Measurements from ENCODE around the gene HDGFL3.
"Not testable (repeated sequence)": the region's sequence is repeated elsewhere in the genome, so short reads cannot be mapped to it uniquely, and the experiment has no call there.

The HDGFL3 gene

DNA sequence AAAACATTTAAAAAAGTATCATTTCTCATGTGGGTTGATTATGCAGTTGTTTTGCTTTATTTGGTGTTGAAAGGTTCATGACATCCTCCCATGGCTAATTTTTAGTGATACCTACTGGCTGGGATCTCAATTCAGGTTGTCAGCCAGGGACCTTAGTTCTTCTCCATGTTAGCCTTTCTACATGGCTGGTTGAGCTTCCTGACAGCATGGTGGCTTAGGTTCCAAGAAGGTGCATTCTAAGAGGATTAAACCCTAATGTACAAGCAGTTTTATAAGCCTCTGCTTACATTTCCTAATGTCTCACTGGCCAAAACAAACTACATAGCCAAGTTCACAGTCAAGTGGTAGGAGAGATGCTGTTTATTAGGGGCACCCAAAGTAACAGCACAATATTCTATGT is 109.5 kb downstream of the HDGFL3 start:
- Histone ChIP-seq H3K4me3 (ENCODE audit: severe bottlenecking) (no peak overlapping the region), H3K4me1 (ENCODE audit: insufficient read depth, poor library complexity, severe bottlenecking) (no peaks in the 10 kb centered on the region), H3K27ac (ENCODE audit: poor library complexity, severe bottlenecking) (no peak overlapping the region), H3K27me3 (ENCODE audit: insufficient read depth, poor library complexity, severe bottlenecking) (no peaks in the 10 kb centered on the region), H3K36me3 (ENCODE audit: low read depth) (no peaks in the 10 kb centered on the region), H3K9me3 (ENCODE audit: severe bottlenecking) (no peaks in the 10 kb centered on the region)
- TF ChIP-seq, protein P1, sequence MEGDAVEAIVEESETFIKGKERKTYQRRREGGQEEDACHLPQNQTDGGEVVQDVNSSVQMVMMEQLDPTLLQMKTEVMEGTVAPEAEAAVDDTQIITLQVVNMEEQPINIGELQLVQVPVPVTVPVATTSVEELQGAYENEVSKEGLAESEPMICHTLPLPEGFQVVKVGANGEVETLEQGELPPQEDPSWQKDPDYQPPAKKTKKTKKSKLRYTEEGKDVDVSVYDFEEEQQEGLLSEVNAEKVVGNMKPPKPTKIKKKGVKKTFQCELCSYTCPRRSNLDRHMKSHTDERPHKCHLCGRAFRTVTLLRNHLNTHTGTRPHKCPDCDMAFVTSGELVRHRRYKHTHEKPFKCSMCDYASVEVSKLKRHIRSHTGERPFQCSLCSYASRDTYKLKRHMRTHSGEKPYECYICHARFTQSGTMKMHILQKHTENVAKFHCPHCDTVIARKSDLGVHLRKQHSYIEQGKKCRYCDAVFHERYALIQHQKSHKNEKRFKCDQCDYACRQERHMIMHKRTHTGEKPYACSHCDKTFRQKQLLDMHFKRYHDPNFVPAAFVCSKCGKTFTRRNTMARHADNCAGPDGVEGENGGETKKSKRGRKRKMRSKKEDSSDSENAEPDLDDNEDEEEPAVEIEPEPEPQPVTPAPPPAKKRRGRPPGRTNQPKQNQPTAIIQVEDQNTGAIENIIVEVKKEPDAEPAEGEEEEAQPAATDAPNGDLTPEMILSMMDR (IDR thresholded peaks at IDR 0.05; ENCODE audit: poor library complexity, severe bottlenecking), result no peak
- no peak for ATAC-seq (ENCODE audit: low read depth)
- DNase-seq (ENCODE audit: low spot score), result no peak

DNA sequence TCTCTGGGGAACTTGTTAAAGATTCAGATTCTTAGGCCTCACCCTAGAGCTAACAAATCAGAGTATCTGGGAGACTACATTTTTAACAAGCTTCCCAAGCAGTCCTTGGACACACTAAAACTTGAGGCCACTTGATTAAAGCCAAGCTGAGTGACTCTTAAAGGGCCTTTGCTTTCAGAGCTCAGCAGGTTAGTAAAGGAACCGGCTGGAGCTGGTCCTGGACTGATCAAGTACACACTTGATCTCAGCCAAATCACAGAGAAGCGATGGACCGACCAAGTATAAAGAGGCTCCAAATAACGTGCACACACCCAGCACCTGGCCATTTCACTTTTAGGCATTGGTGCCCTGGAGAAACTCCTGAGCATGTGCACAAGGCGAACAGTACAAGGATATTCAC is 113.0 kb downstream of the HDGFL3 start:
- no peak overlapping the region for H3K27ac ChIP-seq (ENCODE audit: poor library complexity, severe bottlenecking)
- no peaks in the 10 kb centered on the region for H3K27me3 ChIP-seq (ENCODE audit: insufficient read depth, poor library complexity, severe bottlenecking)
- ATAC-seq (ENCODE audit: low read depth) (no peak), DNase-seq (ENCODE audit: low spot score) (no peak)
- TF ChIP-seq, protein P1 (IDR thresholded peaks at IDR 0.05; ENCODE audit: poor library complexity, severe bottlenecking), result no peak
- no peaks in the 10 kb centered on the region for H3K36me3 ChIP-seq (ENCODE audit: low read depth)
- H3K4me3 ChIP-seq (ENCODE audit: severe bottlenecking), result no peak overlapping the region
- H3K9me3 ChIP-seq (ENCODE audit: severe bottlenecking), result no peaks in the 10 kb centered on the region
- H3K4me1 ChIP-seq (ENCODE audit: insufficient read depth, poor library complexity, severe bottlenecking), result no peaks in the 10 kb centered on the region

DNA sequence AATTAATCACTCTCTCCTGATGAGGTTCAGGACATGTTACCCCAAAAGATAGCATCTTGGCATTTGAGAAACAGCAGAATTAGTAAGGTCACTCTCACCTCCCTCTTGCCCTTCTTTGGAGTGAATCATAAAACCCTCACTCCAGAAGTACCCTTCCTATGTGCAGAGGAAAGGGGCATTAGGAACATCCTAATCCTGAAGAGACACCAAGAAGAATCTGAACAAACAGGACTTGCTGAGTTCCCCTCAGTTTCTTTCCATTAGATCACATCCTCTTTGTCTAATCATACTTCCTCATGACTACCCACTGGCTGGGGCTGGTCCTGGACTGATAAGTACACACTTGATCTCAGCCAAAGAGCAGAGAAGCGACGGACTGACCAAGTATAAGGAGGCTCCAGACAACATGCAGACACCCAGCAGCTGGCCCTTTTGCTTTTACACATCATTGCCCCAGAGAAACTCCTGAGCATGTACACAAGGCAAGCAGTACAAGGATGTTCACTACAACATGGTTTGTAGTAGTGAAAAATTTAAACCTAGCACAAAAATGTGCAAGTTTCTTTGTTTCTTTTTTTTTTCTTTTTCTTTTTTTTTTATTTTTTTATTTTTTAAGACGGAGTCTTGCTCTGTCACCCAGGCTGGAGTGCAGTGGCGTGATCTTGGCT is 115.2 kb downstream of the HDGFL3 start:
- Histone ChIP-seq H3K4me1 (ENCODE audit: insufficient read depth, poor library complexity, severe bottlenecking) (no peaks in the 10 kb centered on the region), H3K9me3 (ENCODE audit: severe bottlenecking) (no peaks in the 10 kb centered on the region), H3K27me3 (ENCODE audit: insufficient read depth, poor library complexity, severe bottlenecking) (no peaks in the 10 kb centered on the region), H3K4me3 (ENCODE audit: severe bottlenecking) (no peak overlapping the region), H3K27ac (ENCODE audit: poor library complexity, severe bottlenecking) (no peak overlapping the region), H3K36me3 (ENCODE audit: low read depth) (no peaks in the 10 kb centered on the region)
- DNase-seq (ENCODE audit: low spot score) (no peak), ATAC-seq (ENCODE audit: low read depth) (peak; percentile 68; the same call in 2 of the 3 replicates)
- TF ChIP-seq, protein P1 (IDR thresholded peaks at IDR 0.05; ENCODE audit: poor library complexity, severe bottlenecking), result no peak

DNA sequence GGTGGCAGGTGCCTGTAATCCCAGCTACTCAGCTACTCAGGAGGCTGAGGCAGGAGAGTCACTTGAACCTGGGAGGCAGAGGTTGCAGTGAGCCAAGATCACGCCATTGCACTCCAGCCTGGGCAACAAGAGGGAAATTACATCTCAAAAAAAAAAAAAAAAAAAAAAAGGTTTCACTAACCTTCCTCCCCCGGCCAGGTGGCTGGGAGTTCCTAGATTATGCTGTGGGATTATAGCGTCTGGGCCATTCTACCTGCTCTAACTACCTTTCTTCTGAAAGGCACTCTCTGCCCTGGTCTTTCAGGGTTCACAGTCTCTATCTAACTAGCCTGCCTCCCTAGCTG is 115.7 kb downstream of the HDGFL3 start:
- DNase-seq (ENCODE audit: low spot score); H3K36me3 ChIP-seq (ENCODE audit: low read depth); H3K27me3 ChIP-seq (ENCODE audit: insufficient read depth, poor library complexity, severe bottlenecking); ATAC-seq (ENCODE audit: low read depth); H3K9me3 ChIP-seq (ENCODE audit: severe bottlenecking); H3K27ac ChIP-seq (ENCODE audit: poor library complexity, severe bottlenecking); H3K4me3 ChIP-seq (ENCODE audit: severe bottlenecking); H3K4me1 ChIP-seq (ENCODE audit: insufficient read depth, poor library complexity, severe bottlenecking): not testable (repeated sequence)

DNA sequence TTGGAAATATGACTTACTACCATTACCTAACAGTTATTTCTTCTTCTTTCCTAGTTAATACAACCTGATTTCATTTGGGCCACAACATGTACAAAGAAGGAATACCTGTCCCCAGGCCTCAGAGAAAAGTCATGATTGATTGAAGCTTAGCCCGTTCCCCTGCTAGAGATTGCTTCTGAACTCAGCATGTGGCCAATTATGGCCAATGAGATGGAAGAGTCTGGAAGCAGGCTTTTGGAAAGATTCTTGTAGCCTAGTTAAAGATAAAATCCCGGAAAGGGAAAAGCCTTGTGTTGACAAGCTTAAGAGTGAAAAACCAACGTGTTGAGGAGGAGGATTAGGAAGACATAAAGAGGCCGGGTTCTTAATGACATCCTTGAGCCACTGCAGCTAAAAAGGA is 117.2 kb downstream of the HDGFL3 start:
- Histone ChIP-seq H3K27me3 (ENCODE audit: insufficient read depth, poor library complexity, severe bottlenecking) (no peaks in the 10 kb centered on the region), H3K4me1 (ENCODE audit: insufficient read depth, poor library complexity, severe bottlenecking) (no peaks in the 10 kb centered on the region), H3K9me3 (ENCODE audit: severe bottlenecking) (no peaks in the 10 kb centered on the region), H3K27ac (ENCODE audit: poor library complexity, severe bottlenecking) (no peak overlapping the region), H3K4me3 (ENCODE audit: severe bottlenecking) (no peak overlapping the region), H3K36me3 (ENCODE audit: low read depth) (no peaks in the 10 kb centered on the region)
- ATAC-seq (ENCODE audit: low read depth), result no peak
- TF ChIP-seq, protein P1 (IDR thresholded peaks at IDR 0.05; ENCODE audit: poor library complexity, severe bottlenecking), result no peak
- DNase-seq (ENCODE audit: low spot score), result no peak

All from RWPE2 (cell line).